Muscle of arm (tissue), 12 donors: Measurements from ENCODE around the gene STX8. TPM values are rescaled to one million over a fixed set of nuclear protein-coding genes. Genes with fewer than 3 reads are reported as not detected.
"Not testable (repeated sequence)": the region's sequence is repeated elsewhere in the genome, so short reads cannot be mapped to it uniquely, and the experiment has no call there.

Source experiments
- DNase-seq: peaks from one replicate; pipeline ENCODE4 v3.0.0-alpha.2; 2013
- polyA plus RNA-seq, 12 donors: library from polyadenylated mRNA; unstranded; fragments of 120-200 nt; gene quantifications; one replicate each; pipeline ENCODE4 v1.2.1, GENCODE V29; 2013; ENCODE audit not compliant: insufficient read length in 12 of 12

STX8 gene
- polyA plus RNA-seq, 12 donors: 28.4 to 53.1 (median 46.2) TPM; not detected in 1

DNA sequence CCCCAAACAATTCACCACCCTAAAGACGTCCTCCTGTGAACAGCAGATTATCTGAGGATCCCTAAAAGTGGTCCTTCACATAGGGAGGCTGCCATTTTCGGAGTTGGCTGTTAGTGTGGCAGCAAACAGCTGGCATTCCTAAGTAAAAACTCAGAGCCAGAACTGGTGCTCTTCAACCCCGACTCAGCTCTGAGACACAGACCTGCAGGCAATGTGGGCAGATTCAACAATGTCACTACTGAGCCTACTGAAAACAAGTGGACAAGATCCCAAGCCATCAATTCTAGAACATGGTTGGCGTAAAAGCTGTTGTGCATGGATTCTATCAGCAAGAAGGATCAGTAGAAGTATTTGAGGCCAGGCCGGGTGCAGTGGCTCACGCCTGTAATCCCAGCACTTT, 307.1 kb downstream of the STX8 start:
- DNase-seq: no peak

- no peak for DNase-seq
Measured at GRCh38 chr17:9266697-9267117, 308.9 kb downstream of the STX8 start.

DNA sequence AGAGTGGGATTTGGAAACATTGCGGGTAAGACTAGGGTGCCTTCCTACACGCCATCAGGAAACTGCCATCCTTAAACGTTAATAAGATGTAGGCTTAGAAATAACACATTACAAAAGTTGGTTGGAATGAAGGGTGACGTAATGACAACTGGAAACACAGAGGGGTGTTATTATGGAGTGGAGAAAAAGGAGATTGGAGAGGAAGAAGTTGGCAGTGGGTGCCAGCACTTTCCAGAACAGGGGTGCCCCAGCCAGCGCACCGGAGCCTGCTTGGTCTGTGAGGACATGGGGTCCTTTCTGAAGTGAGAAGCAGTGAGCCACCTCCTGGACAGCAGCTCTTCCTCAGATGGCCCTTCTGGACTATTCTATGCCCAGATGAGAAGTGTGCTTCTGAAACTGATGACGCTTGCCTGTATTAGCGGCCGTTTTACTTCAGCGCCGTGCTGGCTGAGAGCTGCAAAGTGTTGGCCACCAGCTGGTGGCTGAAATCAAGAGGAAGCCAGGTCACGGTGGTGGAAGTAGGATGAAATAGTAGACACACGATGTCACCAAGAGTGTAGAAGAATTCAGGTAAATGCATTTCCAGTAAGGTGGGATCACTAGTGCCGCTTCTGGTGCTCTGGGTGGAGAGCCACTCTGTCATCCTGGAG, 309.5 kb downstream of the STX8 start:
- DNase-seq: no peak

DNA sequence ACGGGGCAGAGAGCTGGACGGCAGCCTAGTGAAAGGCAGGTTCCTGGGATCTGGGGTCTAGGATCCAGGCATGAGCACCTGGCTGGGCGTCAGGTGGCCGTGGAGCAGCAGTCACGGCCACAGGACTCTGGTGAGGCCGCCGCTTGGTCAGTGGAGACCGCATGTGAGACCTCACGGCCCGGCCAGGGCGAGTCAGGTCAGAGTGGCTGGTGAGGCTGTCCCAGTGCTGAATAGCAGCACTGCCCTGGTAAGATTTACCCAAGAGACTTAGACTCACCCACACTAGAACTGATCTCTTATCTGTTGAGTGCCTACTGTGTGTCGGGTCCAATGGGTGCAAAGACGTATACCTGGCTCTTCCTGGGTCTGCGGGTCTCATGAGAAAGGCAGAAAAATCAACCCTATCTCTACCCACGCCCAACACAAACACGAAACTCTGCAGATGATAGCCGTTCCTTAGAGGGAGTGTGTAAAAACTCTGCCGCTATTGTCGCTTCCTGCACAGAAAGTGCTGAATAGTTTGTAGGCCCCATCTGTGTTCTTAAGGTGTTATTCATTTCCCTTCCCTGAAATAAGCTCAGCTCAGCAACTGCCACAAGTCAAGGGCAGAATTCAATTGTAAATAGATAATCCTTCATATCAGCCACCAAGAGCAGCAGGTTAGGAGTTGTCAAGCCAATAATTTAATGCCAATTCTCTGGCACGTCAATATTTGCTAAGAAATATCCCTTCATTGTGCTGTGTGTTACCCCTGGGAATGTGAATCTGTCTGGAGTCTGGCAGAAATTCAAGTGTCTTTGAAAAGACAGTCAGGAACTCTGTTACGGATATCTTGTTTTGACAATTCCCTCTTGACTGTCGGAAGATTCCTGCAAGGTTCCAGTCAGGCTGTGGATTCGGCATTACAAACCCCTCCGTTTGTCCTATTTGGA, 314.3 kb downstream of the STX8 start:
- DNase-seq: no peak

DNA sequence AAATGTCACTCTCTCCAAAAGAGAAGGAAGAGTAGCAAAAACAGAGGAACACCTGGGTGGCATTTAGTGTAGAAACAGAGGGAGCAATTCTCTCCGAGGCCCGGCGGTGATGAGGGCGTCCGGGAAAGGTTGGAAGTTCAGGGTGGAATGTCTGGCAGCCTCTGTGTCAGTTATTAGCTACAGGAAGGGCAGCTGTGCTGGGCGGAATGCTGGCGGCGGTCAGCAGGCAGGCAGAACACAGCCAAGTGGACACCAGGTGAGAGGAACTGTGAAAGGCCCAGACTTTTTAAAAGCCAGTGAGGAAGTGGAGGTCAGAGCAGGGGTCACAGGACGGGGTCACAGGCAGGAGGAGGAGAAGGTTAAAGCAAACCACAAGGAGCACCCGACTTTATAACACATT, 316.2 kb downstream of the STX8 start:
- no peak for DNase-seq

GRCh38 chr17:9258115-9259015, 317.3 kb downstream of the STX8 start:
- DNase-seq: no peak

DNA sequence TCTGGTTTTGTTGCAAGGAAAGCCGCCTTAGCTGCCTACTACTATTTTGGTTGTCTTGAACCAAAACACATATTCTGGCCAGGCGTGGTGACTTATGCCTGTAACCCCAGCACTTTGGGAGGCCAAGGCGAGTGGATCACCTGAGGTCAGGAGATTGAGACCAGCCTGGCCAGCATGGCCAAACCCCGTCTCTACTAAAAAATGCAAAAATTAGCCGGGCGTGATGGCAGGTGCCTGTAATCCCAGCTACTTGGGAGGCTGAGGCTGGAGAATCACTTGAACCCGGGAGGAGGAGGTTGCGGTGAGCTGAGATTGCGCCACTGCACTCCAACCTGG, 318.0 kb downstream of the STX8 start:
- not testable (repeated sequence) for DNase-seq

DNA sequence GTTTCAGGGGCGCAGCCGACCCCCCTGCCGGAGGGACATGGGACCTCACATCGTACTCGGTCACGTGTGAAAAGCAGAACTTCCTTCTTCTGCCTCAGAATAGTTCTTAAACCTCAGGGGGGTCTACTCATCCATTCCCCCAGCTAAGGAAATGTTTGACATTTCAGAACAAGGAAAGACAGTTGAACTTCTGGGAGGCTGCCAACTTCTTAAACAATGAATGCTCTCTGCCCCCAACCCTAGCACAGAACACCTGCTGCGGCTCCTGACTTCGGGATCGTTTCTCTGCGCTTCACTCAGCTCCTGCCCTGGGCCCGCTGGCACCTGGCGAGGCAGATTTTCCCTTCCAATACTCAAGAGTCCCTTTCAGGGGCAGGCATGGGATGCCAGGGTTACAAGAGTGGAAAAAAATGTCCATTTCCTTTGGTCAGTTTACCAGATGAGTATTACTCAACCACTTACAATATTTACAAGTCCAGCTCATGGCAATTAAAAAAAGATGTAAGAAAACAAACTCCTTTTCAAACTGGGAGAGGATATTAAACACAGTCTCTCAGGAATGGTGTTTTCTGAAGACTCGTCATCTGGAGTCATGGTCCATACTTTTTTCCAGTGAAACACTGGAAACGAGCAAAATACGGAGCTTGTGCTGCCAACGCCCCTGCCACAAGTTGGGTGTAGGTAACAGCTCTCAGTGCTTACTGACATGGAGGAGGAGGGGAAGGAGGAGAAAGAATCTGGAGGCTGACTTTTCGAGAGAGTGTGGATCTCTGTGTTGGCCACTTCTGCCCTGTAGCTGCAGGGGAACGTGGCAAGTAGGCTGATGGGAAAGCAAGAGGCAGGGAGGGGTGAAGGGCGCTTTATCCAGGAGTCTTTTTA, 318.6 kb downstream of the STX8 start:
- DNase-seq: no peak

- no peak for DNase-seq
Measured at GRCh38 chr17:9256361-9256750, 319.3 kb downstream of the STX8 start.

DNA sequence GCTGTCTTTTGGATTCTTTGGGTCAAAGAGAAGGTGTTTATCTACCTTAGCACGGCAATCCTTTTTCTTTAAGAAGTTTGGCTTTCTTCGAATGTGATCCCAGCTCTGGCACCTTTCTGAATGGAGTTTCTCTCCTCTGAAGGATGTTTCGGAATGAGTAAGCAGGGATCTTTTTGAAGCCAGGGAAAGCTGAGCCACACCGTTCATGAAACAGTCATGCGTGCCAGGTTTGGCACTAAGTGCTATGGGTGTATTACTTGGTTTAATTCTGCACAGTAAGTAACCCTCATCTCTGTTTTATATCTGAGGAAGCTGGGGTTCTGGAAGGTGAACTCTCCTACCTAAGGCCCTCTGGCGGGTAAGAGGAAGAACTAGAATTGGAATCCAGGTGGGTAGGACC, 319.8 kb downstream of the STX8 start:
- no peak for DNase-seq

- DNase-seq: no peak
Measured at GRCh38 chr17:9254841-9255240, 320.8 kb downstream of the STX8 start.

DNA sequence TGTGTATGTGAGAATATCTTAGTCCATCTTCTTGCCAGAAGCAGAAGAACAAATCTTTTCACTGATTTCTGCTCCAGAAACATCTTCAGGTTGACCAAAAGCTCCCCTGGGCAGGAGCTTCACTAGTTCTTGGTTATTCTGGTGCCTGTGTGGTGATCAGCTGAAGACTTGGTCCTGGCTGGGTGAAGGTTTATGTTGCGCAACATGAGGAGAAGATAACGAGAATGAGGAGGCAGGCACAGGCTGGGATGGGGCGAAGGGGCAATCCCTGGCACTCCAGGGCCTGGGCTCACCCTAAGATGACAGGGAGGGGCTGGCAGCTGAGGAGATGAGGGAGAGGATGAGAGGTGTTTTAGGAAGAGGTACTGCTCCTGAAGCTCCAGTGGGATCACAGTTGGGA, 322.3 kb downstream of the STX8 start:
- no peak for DNase-seq

DNA sequence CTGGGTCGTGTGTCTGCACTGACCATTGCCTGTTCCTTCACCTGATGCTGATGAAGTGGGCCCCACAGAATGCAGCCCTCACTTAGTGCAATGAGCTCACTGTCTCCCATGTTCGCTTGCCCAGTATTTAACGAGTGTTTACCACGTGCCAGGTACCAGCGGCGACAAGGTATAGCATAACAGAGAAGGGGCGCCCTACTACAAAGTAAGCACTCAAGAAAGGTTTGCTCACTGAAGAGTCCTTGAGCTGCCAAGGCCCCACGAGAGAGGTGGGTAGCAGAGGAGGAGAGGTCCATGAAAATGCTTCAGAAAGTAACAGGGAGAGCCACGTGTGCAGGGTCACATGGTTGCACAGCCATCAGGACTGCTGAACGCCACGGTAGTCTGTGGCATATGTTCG, 324.3 kb downstream of the STX8 start:
- DNase-seq: no peak

DNA sequence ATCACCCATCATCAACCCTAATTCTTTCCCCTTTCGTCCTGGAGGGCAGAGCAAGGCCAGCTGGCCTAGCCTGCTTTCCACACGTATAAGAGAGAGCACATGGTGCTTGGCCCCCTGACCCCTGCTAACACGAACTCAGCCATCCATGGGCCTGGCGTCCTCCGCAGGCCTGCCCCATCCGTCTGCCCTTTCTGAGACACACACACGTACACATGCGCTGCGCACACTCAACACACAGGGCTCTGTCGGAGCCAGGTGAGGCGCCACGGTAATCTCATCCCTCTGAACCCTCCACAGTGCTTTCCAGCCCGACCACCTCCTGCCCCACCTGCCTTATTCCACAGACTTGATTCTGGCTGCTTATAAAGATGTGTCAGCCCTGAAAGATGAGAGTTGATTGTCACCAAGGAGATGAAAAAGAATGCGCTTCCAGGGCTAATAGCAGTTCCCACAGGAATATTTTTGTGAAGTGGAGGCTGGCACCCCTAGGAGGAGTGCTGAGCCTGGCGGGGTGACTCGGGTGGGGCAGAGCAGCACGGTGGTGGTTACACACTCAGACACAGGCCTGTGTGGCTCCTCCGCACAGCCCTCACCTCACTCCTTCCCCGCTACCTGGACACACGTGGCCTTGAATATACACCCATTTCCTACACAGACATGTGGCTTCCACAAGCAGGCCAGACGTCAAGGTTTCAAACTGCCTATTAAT, 326.2 kb downstream of the STX8 start:
- DNase-seq: no peak

DNA sequence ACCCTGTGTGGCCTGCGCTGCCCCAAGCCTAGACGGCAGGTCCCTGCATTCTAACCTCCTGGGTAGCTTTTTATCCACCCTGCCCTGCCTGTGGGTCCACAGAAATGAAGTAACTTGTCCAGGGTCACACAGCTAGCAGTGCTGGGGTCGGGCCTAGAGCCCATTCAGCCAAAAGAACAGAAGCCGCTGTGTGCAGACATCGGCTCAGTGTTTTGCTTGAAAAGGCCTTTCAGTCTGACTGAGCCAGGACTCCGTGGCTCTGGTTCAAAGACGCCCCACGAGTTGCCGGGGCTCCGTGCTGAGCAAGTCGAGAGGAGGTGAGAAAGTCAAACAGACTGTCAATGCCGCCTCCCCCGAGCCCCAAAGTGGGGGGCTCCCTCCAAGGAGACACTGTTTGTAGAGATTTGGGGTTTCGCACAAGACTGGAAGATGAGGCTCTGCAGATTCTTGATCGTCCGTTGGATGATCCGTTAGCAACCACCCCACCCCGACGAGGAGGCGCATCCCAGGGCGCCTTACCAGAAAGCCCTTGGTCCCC, 328.1 kb downstream of the STX8 start:
- no peak for DNase-seq

- no peak for DNase-seq
Measured at GRCh38 chr17:9244066-9245052, 331.3 kb downstream of the STX8 start.

GRCh38 chr17:9242983-9243382, 332.6 kb downstream of the STX8 start:
- DNase-seq: no peak

GRCh38 chr17:9242497-9242881, 333.1 kb downstream of the STX8 start:
- DNase-seq: no peak
